ENCODE data around the gene CERCAM. TPM values are rescaled to one million over a fixed set of nuclear protein-coding genes. Genes with fewer than 3 reads are reported as not detected.
"Not testable (repeated sequence)": the region's sequence is repeated elsewhere in the genome, so short reads cannot be mapped to it uniquely, and the experiment has no call there.

Gene CERCAM
- total and polyA plus RNA-seq, 7 donors: 1.7 to 6.5 (median 2.5) TPM

DNA sequence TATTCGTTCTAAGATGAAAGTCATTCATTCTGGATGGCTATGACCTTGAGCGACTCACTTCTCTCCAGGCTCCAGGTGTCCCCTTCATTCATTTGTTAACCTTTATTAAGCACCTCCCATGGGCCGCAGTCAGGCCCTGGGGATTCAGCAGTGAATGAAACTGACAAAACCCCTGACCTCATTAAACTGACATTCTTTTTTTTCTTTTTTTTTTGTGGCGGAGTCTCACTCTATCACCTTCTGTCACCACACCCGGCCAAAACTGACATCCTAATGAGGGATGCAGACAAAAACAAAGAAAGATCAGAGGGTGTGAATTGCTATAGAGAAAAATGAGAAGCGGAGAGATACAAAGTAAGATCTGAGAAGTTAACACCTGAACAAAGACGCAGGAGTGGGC is 18.6 kb downstream of the CERCAM start:
- H3K4me1 ChIP-seq: no peaks in the 10 kb centered on the region
- H3K36me3 ChIP-seq (ENCODE audit: insufficient read depth in 1 of 2, low read depth in 1 of 2): no peaks in the 10 kb centered on the region
- H3K4me3 ChIP-seq: no peak overlapping the region
- H3K27ac ChIP-seq: no peak overlapping the region
- TF ChIP-seq, protein P1, sequence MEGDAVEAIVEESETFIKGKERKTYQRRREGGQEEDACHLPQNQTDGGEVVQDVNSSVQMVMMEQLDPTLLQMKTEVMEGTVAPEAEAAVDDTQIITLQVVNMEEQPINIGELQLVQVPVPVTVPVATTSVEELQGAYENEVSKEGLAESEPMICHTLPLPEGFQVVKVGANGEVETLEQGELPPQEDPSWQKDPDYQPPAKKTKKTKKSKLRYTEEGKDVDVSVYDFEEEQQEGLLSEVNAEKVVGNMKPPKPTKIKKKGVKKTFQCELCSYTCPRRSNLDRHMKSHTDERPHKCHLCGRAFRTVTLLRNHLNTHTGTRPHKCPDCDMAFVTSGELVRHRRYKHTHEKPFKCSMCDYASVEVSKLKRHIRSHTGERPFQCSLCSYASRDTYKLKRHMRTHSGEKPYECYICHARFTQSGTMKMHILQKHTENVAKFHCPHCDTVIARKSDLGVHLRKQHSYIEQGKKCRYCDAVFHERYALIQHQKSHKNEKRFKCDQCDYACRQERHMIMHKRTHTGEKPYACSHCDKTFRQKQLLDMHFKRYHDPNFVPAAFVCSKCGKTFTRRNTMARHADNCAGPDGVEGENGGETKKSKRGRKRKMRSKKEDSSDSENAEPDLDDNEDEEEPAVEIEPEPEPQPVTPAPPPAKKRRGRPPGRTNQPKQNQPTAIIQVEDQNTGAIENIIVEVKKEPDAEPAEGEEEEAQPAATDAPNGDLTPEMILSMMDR (IDR thresholded peaks at IDR 0.05): no peak
- no peaks in the 10 kb centered on the region for H3K27me3 ChIP-seq (ENCODE audit: insufficient read depth in 3 of 3, low read length in 2 of 3)
- no peaks in the 10 kb centered on the region for H3K9me3 ChIP-seq
- no peak for ATAC-seq
- no peak for DNase-seq
- intact Hi-C loops (cut with DNase I): loop anchor here in 1 of 2 donors (2.0 kb wide), 1 partner anchor 66 kb away; the partner anchor contains the start of gene GLE1
- 71 to 78% (median 76%) methylated on average over 7 of the region's 7 CpGs for WGBS, 3 donors

DNA sequence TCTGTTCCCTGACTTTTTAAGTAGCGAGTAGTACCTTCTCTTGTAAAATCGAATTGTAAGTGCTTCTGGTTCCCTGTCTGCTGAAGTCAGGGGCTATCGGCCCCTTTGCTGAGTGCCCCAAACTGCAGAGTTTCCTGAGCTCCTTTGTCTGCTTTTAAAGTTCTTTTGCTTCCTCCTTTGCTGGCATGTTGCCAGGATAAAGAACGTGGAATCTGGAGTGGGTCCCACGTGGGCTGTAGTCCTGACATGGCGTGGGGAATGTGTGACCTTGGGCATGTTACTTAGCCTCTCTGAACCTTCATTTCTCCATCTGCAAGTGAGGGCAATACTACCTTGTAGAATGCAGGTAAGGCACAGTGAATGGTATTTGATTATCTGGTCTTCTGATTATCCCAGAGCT is 21.5 kb downstream of the CERCAM start:
- TF ChIP-seq, protein P1 (IDR thresholded peaks at IDR 0.05): no peak
- Histone ChIP-seq H3K4me1 (no peaks in the 10 kb centered on the region), H3K36me3 (ENCODE audit: insufficient read depth in 1 of 2, low read depth in 1 of 2) (no peaks in the 10 kb centered on the region), H3K9me3 (no peaks in the 10 kb centered on the region), H3K4me3 (no peak overlapping the region), H3K27me3 (ENCODE audit: insufficient read depth in 3 of 3, low read length in 2 of 3) (no peaks in the 10 kb centered on the region), H3K27ac (no peak overlapping the region)
- intact Hi-C loops (cut with DNase I): no loop called here
- ATAC-seq (no peak), DNase-seq (no peak)
- 40 to 46% (median 43%) methylated on average over 6 of the region's 6 CpGs for WGBS, 3 donors

DNA sequence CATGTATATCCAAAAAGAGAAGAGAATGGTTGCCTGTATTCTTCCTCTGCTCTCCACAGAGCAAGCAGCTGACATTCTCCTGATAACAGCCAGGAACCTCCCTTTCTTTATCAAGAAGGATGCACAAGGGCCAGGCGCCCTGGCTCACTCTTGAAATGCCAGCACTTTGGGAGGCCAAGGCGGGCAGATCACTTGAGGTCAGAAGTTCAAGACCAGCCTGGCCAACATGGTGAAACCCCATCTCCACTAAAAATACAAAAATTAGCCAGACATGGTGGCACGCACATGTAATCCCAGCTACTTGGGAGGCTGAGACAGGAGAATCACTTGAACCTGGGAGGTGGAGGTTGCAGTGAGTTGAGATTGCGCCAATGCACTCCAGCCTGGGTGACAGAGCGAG is 25.8 kb downstream of the CERCAM start:
- intact Hi-C loops (cut with DNase I); H3K4me1 ChIP-seq; H3K27ac ChIP-seq; ATAC-seq; H3K9me3 ChIP-seq; H3K4me3 ChIP-seq; H3K27me3 ChIP-seq (ENCODE audit: insufficient read depth in 3 of 3, low read length in 2 of 3); H3K36me3 ChIP-seq (ENCODE audit: insufficient read depth in 1 of 2, low read depth in 1 of 2): not testable (repeated sequence)
- peak in 1 of 2 donors; percentile 19 for DNase-seq
- 98% methylated on average over 5 of the region's 5 CpGs for WGBS, 3 donors

DNA sequence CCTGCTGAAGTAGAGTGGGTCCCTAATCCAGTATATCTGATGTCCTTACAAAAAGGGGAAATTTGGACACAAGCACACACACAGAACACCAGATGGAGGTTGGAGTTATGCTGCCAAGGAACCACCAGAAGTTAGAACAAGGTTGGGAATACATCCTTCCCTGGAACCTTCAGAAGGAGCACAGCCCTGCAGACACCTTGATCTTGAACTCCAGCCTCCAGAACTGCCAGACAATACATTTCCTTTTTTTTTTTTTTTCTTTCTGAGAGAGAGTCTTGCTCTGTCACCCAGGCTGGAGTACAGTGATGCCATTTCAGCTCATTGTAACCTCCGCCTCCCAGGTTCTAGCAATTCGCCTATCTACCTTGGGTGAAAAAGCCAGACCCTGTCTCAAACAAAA is 28.1 kb downstream of the CERCAM start:
- Histone ChIP-seq H3K36me3 (ENCODE audit: insufficient read depth in 1 of 2, low read depth in 1 of 2) (no peaks in the 10 kb centered on the region), H3K9me3 (no peaks in the 10 kb centered on the region), H3K27ac (no peak overlapping the region), H3K4me1 (no peaks in the 10 kb centered on the region), H3K4me3 (no peak overlapping the region), H3K27me3 (ENCODE audit: insufficient read depth in 3 of 3, low read length in 2 of 3) (no peaks in the 10 kb centered on the region)
- intact Hi-C loops (cut with DNase I): no loop called here
- ATAC-seq: no peak
- 99 to 100% (median 100%) methylated on average over 2 of the region's 2 CpGs for WGBS, 3 donors
- DNase-seq: no peak
- TF ChIP-seq, protein P1 (IDR thresholded peaks at IDR 0.05): no peak

DNA sequence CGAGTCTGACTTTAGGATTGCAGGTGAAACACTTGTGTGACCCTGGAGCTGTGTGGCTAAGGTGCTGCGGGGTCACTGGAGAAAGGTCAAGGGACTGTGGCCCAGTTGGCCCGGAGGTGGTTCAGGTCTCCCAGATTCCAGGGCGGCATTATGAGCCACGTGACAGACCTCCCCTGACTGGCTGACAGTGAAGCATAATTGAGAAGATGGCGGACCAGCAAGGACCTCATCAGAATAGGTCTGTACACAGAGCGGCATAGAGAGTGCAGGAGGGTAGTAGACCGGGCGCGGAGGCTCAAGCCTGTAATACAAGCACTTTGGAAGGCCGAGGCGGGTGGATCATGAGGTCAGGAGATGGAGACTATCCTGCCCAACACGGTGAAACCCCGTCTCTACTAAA is 34.3 kb downstream of the CERCAM start:
- ATAC-seq (no peak), DNase-seq (peak in 1 of 2 donors; percentile 41)
- TF ChIP-seq, protein P1 (IDR thresholded peaks at IDR 0.05): no peak
- Histone ChIP-seq H3K4me3 (no peak overlapping the region), H3K36me3 (ENCODE audit: insufficient read depth in 1 of 2, low read depth in 1 of 2) (peaks cover 0 to 11% of the 10 kb centered on the region in 2 donors), H3K4me1 (no peaks in the 10 kb centered on the region), H3K27me3 (ENCODE audit: insufficient read depth in 3 of 3, low read length in 2 of 3) (no peaks in the 10 kb centered on the region), H3K9me3 (no peaks in the 10 kb centered on the region), H3K27ac (no peak overlapping the region)
- intact Hi-C loops (cut with DNase I): loop anchor here in 1 of 2 donors (5.0 kb wide), 1 partner anchor 102 kb away; no protein-coding TSS in a partner anchor
- 75 to 81% (median 80%) methylated on average over 14 of the region's 14 CpGs for WGBS, 3 donors

All from psoas muscle (tissue), 8 donors.